Lower lobe of right lung (tissue), 2 donors: ENCODE measurements around the gene TMC1. TPM values are rescaled to one million over a fixed set of nuclear protein-coding genes. Genes with fewer than 3 reads are reported as not detected.

Experiments used
- ATAC-seq, 2 donors: fragments of 200-7000 bp; cut with Tn5 transposase; one replicate each; pipeline ENCODE4 v1.9.1; 2020 to 2022; ENCODE audit warnings: mild to moderate bottlenecking in 2 of 2, moderate library complexity in 2 of 2
- DNase-seq: peaks from one replicate; pipeline ENCODE4 v3.0.0-alpha.2; 2020
- H3K27ac ChIP-seq: fragments of 200-600 bp; one replicate; pipeline ENCODE4 v1.8.0; 2022
- H3K27me3 ChIP-seq: fragments of 200-600 bp; one replicate; pipeline ENCODE4 v1.8.0; 2022; ENCODE audit warnings: low read depth
- H3K36me3 ChIP-seq: fragments of 200-600 bp; one replicate; pipeline ENCODE4 v1.8.0; 2022; ENCODE audit warnings: mild to moderate bottlenecking
- H3K4me1 ChIP-seq: fragments of 200-600 bp; one replicate; pipeline ENCODE4 v1.8.0; 2022
- H3K4me3 ChIP-seq: fragments of 200-600 bp; one replicate; pipeline ENCODE4 v1.8.0; 2022; ENCODE audit warnings: mild to moderate bottlenecking
- H3K9me3 ChIP-seq: fragments of 200-600 bp; one replicate; pipeline ENCODE4 v1.8.0; 2022
- CTCF ChIP-seq: fragments of 200-600 bp; IDR thresholded peaks from one replicate; pipeline ENCODE4 v1.8.0; 2022; ENCODE audit warnings: antibody characterized with exemption, mild to moderate bottlenecking
- intact Hi-C: fragments of 100-400 bp; cut with DNase I; formaldehyde crosslinking; loops from one replicate; pipeline ENCODE4 v1.11.0; 2022
- total RNA-seq: library from RNA; stranded (reverse); fragmentation: NEBNext Ultra II Directional; extraction: Animal tissue kit (Norgen Biotek cat#: 25700); gene quantifications from one replicate; pipeline ENCODE4 v1.2.1, GENCODE V29; 2021
- donor health status: DM: no; HTN: yes; CAD: no; lungs with severe emphysema.

TMC1 gene
- total RNA-seq, 1 donor from 2014 or later: not detected

GRCh38 chr9:72863456-72864094 is 342.2 kb downstream of the TMC1 start:
- Histone ChIP-seq H3K4me1 (no peaks in the 10 kb centered on the region), H3K27ac (no peak overlapping the region), H3K27me3 (no peaks in the 10 kb centered on the region), H3K36me3 (no peaks in the 10 kb centered on the region), H3K9me3 (no peaks in the 10 kb centered on the region), H3K4me3 (no peak overlapping the region)
- intact Hi-C loops: no loop called here
- TF ChIP-seq CTCF: no peak
- no peak for DNase-seq
- no peak for ATAC-seq

GRCh38 chr9:72864327-72864726 is 342.9 kb downstream of the TMC1 start:
- no peak for TF ChIP-seq CTCF
- intact Hi-C loops: no loop called here
- ATAC-seq: no peak

GRCh38 chr9:72871685-72872084 is 350.3 kb downstream of the TMC1 start:
- H3K9me3 ChIP-seq: no peaks in the 10 kb centered on the region
- intact Hi-C loops: no loop called here
- no peaks in the 10 kb centered on the region for H3K27me3 ChIP-seq
- no peak overlapping the region for H3K27ac ChIP-seq
- no peak for DNase-seq
- peaks cover 11% of the 10 kb centered on the region for H3K4me1 ChIP-seq
- ATAC-seq: no peak
- no peak overlapping the region for H3K4me3 ChIP-seq
- peak; percentile 45 for TF ChIP-seq CTCF
- no peaks in the 10 kb centered on the region for H3K36me3 ChIP-seq

More at GRCh38 chr9:72864327-72864726, 342.9 kb downstream of the TMC1 start:
- Histone ChIP-seq H3K9me3 (no peaks in the 10 kb centered on the region), H3K27me3 (no peaks in the 10 kb centered on the region), H3K27ac (no peak overlapping the region), H3K36me3 (no peaks in the 10 kb centered on the region), H3K4me3 (no peak overlapping the region), H3K4me1 (no peaks in the 10 kb centered on the region)
- DNase-seq: no peak

- intact Hi-C loops: no loop called here
- Histone ChIP-seq H3K9me3 (no peaks in the 10 kb centered on the region), H3K4me3 (no peak overlapping the region), H3K4me1 (peaks cover 11% of the 10 kb centered on the region), H3K27me3 (no peaks in the 10 kb centered on the region), H3K36me3 (no peaks in the 10 kb centered on the region), H3K27ac (no peak overlapping the region)
- ATAC-seq: no peak
- no peak for DNase-seq
- TF ChIP-seq CTCF: no peak
Observed at GRCh38 chr9:72872718-72873117, 351.3 kb downstream of the TMC1 start.

DNA sequence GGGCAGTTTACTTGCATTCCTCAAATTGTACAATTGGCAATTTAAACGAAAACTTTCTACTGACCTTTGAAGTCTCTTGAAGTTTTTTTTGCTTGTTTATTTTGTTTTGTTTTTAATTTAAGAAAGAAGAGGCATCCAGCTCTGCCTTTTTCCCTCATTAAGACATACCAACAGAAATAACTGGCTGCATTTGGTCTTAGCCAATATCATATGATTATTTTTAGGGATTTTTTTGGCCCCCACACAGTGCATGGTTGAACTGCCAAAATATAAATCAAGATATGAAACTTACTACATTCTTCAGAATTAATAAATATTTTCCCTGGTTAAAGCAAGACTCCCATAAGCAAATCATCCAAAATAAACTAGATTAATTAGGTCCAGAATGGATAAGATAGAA is 352.0 kb downstream of the TMC1 start:
- ATAC-seq (no peak), DNase-seq (no peak)
- Histone ChIP-seq H3K27ac (no peak overlapping the region), H3K9me3 (no peaks in the 10 kb centered on the region), H3K4me3 (no peak overlapping the region), H3K27me3 (no peaks in the 10 kb centered on the region), H3K4me1 (peaks cover 11% of the 10 kb centered on the region), H3K36me3 (no peaks in the 10 kb centered on the region)
- TF ChIP-seq CTCF: no peak
- intact Hi-C loops: no loop called here

GRCh38 chr9:72874344-72874743 is 352.9 kb downstream of the TMC1 start:
- no peaks in the 10 kb centered on the region for H3K9me3 ChIP-seq
- no peak overlapping the region for H3K4me3 ChIP-seq
- no peaks in the 10 kb centered on the region for H3K27me3 ChIP-seq
- no peak overlapping the region for H3K27ac ChIP-seq
- no peaks in the 10 kb centered on the region for H3K36me3 ChIP-seq
- no peak for DNase-seq
- intact Hi-C loops: no loop called here
- TF ChIP-seq CTCF: no peak
- no peak for ATAC-seq
- peaks cover 11% of the 10 kb centered on the region for H3K4me1 ChIP-seq
